ENCODE data around the gene TFG.

The TFG gene

GRCh38 chr3:100753846-100754245 lies 44.6 kb downstream of the TFG start:
- no peak for DNase-seq (ENCODE audit: low read depth in 2 of 2, low spot score in 1 of 2)

- no peak for DNase-seq (ENCODE audit: low read depth in 2 of 2, low spot score in 1 of 2)
Observed at GRCh38 chr3:100754563-100755334, 45.5 kb downstream of the TFG start.

GRCh38 chr3:100756441-100756840 lies 47.1 kb downstream of the TFG start:
- DNase-seq (ENCODE audit: low read depth in 2 of 2, low spot score in 1 of 2) = no peak

DNA sequence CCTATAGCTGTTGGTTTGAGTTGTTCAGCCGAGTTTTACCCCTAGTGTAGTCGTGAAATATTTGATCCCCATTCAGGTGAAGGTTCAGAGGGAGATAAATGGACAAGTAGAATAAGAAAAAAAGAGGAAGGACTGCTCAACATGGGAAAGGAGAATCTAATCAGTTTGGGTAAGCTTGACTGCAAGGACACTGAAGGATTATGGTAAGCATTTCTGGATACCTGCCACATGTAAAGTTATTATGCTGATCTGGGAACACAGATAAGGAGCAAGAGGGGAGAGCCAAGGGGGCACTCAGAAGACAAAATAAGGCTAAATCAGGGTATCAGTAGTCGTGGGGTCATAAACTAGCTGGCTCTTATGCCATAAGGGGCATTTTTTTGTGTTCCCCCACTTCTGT lies 49.9 kb downstream of the TFG start:
- DNase-seq (ENCODE audit: low read depth in 2 of 2, low spot score in 1 of 2) = no peak

GRCh38 chr3:100759950-100760349 lies 50.7 kb downstream of the TFG start:
- DNase-seq (ENCODE audit: low read depth in 2 of 2, low spot score in 1 of 2) = no peak

- no peak for DNase-seq (ENCODE audit: low read depth in 2 of 2, low spot score in 1 of 2)
Observed at GRCh38 chr3:100760377-100760776, 51.1 kb downstream of the TFG start.

GRCh38 chr3:100761211-100761942 lies 52.1 kb downstream of the TFG start:
- no peak for DNase-seq (ENCODE audit: low read depth in 2 of 2, low spot score in 1 of 2)

DNA sequence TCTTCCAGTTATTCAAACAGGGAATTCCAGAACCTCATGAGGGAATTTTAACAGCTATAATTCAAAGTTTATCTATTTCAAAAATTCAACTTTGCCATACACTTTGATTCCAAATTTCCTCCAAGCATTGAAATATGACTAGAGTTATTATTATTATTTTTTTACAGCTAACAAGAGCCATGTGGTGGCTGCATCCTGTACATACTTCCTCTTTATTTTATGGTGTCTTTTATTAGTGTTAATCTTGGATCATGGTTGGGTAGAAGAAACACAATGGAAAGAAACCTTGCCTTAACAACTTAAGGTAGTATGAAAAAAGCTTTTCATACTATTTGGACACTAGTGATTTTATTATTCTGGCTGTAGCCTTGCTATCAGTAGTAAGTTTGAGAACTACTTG lies 52.7 kb downstream of the TFG start:
- no peak for DNase-seq (ENCODE audit: low read depth in 2 of 2, low spot score in 1 of 2)

DNA sequence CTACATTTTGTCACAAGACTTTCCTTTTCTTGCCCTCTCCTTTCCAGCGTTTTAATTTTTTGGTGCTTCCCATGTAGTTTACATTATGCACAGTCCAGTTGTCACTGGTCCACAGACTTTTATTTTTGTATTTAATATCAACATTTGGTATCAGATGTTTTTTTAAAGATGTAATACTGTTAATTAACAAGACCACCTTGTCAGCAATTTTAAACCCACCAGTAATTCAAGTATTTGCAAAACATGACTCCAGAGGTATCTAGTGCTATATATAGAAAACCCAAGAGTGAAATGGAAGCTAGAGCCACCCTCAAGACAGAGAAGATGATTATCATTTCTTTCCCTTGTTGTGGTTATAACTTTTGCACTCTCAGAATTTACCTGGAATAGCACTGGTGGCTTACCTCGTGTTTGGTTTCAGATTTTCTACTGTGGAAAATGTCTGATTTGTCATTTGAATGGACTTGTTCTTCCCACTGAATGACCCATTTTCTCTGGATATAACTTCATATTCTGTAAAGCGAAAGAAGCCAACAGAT lies 56.2 kb downstream of the TFG start:
- no peak for DNase-seq (ENCODE audit: low read depth in 2 of 2, low spot score in 1 of 2)

DNA sequence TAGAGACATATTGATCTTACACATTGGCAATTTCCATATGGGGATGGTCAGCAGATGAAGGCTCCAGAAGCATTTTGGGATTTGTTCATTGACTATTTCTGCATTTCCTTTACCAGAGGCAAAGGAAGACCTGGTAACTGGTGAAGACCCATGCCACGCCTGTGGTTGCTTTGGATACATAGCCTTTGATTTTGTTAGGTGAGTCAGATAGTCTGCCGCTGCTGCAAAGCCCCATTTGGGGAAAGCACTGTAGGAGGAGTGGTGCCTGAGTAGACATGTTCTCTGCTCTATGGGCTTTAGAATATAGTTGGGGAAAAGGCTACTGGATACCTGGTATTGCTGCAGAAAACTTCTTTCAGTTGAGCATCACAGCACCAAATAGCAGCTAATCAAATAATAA lies 56.8 kb downstream of the TFG start:
- no peak for DNase-seq (ENCODE audit: low read depth in 2 of 2, low spot score in 1 of 2)

- no peak for DNase-seq (ENCODE audit: low read depth in 2 of 2, low spot score in 1 of 2)
Observed at GRCh38 chr3:100769693-100770092, 60.4 kb downstream of the TFG start.

DNA sequence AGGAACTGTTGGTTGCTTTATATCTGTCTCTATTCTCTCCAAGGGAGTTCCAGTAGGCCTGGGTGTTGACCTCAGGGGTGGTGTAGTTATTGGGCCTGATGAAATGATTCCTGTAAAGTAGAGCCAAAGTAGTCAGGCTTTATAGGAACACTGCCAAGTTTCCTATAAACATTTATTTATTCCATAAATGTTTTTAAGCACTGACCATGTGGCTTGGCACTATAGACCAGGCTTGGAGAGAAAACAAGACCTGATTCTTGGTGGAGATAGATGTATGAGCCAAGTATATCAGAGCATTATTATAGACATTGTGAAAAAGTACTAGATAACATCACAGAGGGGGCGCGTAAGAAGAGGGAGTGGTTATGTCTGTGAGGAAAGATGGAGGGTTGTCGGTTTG lies 65.9 kb downstream of the TFG start:
- DNase-seq (ENCODE audit: low read depth in 2 of 2, low spot score in 1 of 2) = no peak

DNA sequence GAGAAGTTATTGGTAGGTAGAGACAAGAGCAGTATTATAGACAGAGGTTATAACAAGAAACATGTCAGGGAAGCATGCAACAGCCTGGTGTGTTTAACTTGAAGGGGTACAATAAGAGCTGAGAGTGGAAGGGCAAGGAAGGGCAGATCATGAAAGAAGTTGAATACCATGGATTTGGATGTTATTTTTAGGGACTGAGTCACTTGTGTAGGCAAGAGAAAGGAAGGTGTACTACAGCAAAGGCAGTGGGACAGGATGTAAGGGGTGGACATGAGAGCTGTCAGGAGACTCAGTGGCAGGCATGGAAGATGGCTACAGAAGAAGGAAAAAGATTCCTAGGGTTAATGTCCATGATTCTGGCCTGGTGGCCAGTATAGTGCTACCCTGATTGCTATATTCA lies 66.4 kb downstream of the TFG start:
- no peak for DNase-seq (ENCODE audit: low read depth in 2 of 2, low spot score in 1 of 2)

- DNase-seq (ENCODE audit: low read depth in 2 of 2, low spot score in 1 of 2) = no peak
Observed at GRCh38 chr3:100776097-100776729, 66.9 kb downstream of the TFG start.

DNA sequence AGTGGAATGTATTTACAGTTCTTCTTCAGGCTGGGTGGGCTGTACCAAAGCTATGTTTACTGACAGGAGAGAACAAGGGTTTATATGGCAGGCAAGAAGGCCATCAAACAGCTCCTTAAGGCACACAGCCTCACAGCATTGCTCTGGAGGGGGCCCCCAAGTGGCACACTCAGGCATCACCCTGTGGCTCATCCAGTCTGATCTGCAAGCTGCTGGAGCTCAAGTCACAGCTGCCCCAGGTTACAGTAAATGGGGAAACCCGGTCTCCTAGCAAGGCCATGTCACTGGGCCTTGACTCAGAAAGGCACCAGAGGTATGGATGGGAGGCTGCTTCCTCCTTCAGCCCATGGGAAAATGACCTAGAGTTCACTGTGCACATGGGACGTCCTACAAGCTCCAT lies 67.5 kb downstream of the TFG start:
- no peak for DNase-seq (ENCODE audit: low read depth in 2 of 2, low spot score in 1 of 2)

DNA sequence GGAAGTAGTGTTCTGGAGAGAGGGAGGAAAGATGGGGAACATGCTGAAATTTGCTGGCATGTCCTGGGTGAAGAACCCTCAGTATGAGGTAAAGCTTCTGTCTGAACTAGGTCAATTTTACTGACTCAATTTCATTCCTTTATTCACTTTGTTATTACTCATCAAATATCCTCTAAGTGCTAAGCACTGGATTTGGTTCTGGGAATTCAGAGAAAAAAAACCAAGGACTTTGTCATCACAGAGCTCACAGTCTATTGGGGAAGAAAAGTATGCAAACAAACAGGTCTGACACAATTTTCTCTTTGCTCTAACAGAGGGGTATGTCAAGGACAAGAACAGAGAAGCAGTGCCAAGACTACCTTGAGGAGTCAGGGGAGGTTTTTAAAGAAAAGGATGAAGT lies 68.0 kb downstream of the TFG start:
- no peak for DNase-seq (ENCODE audit: low read depth in 2 of 2, low spot score in 1 of 2)

GRCh38 chr3:100779480-100779879 lies 70.2 kb downstream of the TFG start:
- DNase-seq (ENCODE audit: low read depth in 2 of 2, low spot score in 1 of 2) = no peak

GRCh38 chr3:100780071-100780622 lies 70.9 kb downstream of the TFG start:
- no peak for DNase-seq (ENCODE audit: low read depth in 2 of 2, low spot score in 1 of 2)

- no peak for DNase-seq (ENCODE audit: low read depth in 2 of 2, low spot score in 1 of 2)
Observed at GRCh38 chr3:100781301-100781700, 72.0 kb downstream of the TFG start.

DNA sequence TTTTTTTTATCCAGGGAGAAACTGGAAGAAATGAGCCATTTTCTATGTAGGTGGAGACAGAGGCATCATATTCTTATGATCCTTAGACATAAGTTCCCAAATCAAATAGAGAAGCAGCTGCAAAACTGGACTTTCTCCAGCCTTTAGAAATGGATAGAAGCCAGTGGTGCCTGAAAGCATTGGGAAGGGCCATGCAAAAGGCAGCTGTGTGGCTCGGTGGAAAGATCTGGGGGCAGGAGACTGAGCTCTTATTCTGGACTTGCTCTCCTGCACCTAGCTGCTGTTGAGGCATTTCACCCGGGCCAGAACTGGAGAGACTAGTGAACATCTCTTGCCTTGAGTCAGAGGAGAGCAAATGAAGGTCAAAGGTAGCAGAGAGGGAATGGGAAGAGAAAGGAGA lies 73.1 kb downstream of the TFG start:
- no peak for DNase-seq (ENCODE audit: low read depth in 2 of 2, low spot score in 1 of 2)

DNA sequence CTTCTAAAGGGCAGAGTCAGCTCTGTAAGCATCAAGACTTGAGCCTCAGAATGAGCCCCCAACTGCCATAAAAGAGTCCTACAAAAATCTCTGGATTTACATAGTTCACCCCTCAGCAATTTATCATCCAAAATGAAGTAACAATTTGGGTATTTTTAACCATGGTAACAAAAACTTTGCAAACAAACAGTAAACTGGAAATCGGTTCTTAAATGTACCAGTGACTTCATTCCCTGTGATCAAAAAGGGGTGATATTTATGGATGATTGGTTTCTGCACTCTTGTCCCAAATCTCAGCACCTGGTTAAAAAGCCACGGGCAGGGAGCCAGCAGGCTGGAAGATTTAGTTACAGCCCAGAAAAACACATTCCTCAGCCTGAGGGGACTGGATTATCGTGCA lies 73.6 kb downstream of the TFG start:
- DNase-seq (ENCODE audit: low read depth in 2 of 2, low spot score in 1 of 2) = no peak

- DNase-seq (ENCODE audit: low read depth in 2 of 2, low spot score in 1 of 2) = no peak
Observed at GRCh38 chr3:100783619-100784018, 74.3 kb downstream of the TFG start.

All from stimulated activated CD8-positive, alpha-beta memory T cell treated with anti-CD3 and anti-CD28 coated beads, Interleukin-4, amount 100 ng/mL, for 1 hour (primary cell).